Keratinocyte (primary cell): Measurements from ENCODE around the gene ARPC5.

Experiments used
- EZH2 ChIP-seq: IDR thresholded peaks from one replicate; pipeline ENCODE4 v1.6.1; 2012; ENCODE audit warnings: inconsistent platforms, mild to moderate bottlenecking, low read length, moderate library complexity
- TF ChIP-seq, protein P1 (sequence below), 3 experiments: IDR thresholded peaks in 1 of 3; conservative IDR thresholded peaks in 1 of 3; optimal IDR thresholded peaks in 1 of 3; 2 replicates in 2 of 3; 3 replicates in 1 of 3; pipeline versions ENCODE3 to v1.5.1; 2011; ENCODE audit warnings: low read length in 3 of 3, mild to moderate bottlenecking in 3 of 3, moderate library complexity in 2 of 3, control low read depth in 1 of 3, inconsistent platforms in 1 of 3; ENCODE audit not compliant: insufficient read depth in 2 of 3; ENCODE audit errors: extremely low read depth in 1 of 3

- TF ChIP-seq, protein P1, sequence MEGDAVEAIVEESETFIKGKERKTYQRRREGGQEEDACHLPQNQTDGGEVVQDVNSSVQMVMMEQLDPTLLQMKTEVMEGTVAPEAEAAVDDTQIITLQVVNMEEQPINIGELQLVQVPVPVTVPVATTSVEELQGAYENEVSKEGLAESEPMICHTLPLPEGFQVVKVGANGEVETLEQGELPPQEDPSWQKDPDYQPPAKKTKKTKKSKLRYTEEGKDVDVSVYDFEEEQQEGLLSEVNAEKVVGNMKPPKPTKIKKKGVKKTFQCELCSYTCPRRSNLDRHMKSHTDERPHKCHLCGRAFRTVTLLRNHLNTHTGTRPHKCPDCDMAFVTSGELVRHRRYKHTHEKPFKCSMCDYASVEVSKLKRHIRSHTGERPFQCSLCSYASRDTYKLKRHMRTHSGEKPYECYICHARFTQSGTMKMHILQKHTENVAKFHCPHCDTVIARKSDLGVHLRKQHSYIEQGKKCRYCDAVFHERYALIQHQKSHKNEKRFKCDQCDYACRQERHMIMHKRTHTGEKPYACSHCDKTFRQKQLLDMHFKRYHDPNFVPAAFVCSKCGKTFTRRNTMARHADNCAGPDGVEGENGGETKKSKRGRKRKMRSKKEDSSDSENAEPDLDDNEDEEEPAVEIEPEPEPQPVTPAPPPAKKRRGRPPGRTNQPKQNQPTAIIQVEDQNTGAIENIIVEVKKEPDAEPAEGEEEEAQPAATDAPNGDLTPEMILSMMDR (optimal IDR thresholded peaks at IDR 0.05 in 1 of 3, IDR thresholded peaks at IDR 0.05 in 1 of 3, conservative IDR thresholded peaks at IDR 0.05 in 1 of 3; ENCODE audit: extremely low read depth in 1 of 3, insufficient read depth in 2 of 3, low read length in 3 of 3) = no peak
- no peak for TF ChIP-seq EZH2
These were observed 2.6 kb downstream of the ARPC5 start for GRCh38 chr1:183632964-183633363.
